Duodenal mucosa (tissue), 2 donors: Measurements from ENCODE around the gene SH3BGRL3.

Experiments used
- H3K27ac ChIP-seq: one replicate; pipeline ENCODE4 v1.7.0; 2013; ENCODE audit warnings: low read depth, low read length
- H3K27me3 ChIP-seq, 2 donors: one replicate each; pipeline ENCODE4 v1.7.0; 2013; ENCODE audit warnings: low read length in 2 of 2, control low read depth in 1 of 2; ENCODE audit not compliant: insufficient read depth in 2 of 2, control insufficient read depth in 1 of 2
- H3K36me3 ChIP-seq, 2 donors: one replicate each; pipeline ENCODE4 v1.7.0; 2013; ENCODE audit warnings: low read length in 2 of 2, control low read depth in 1 of 2; ENCODE audit not compliant: insufficient read depth in 2 of 2, control insufficient read depth in 1 of 2
- H3K4me1 ChIP-seq, 2 donors: one replicate each; pipeline ENCODE4 v1.7.0; 2013; ENCODE audit warnings: low read length in 2 of 2, control low read depth in 1 of 2; ENCODE audit not compliant: insufficient read depth in 2 of 2, control insufficient read depth in 1 of 2
- H3K4me3 ChIP-seq, 2 donors: one replicate each; pipeline ENCODE4 v1.7.0; 2013; ENCODE audit warnings: low read length in 2 of 2, low read depth in 1 of 2
- H3K9ac ChIP-seq, 2 donors: one replicate each; pipeline ENCODE4 v1.7.0; 2013; ENCODE audit warnings: low read length in 2 of 2, low read depth in 1 of 2
- H3K9me3 ChIP-seq, 2 donors: one replicate each; pipeline ENCODE4 v1.7.0; 2013; ENCODE audit warnings: low read length in 2 of 2, control low read depth in 1 of 2; ENCODE audit not compliant: control insufficient read depth in 1 of 2

SH3BGRL3 gene

DNA sequence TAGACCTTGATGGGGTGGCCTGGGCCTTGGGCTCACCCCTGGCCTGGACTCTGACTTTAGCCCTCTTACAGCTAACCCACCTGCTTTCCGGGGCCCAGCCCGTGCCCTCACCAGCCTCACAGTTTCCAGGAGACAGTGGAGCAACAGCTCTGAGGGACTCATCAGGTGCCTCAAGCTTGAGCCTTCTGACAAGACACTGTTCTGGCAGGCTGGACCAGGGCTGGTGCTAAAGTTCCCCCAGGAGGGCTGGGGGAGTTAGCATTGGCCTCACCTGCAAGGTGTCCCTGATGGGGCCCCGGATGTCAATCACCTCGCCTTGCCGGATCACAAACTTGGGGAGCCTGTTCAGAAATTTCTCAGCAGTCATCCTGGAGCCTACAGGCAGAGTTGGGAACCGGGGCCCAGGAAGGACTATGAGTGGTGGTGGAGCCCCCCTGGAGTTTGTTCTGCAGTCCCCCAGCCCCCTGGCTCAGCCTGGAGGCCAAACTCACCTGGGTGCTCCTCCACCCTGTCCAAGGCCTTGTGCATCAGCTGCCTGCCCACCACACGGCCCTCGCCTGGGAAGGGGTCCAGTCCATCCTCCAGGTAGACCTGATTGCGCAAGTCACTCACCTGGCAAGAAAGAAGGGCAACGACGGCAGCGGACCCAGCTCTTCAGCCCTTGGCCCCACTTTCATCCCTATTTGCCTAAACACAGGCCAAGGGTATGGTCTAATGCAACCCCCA, 4.1 kb downstream of the SH3BGRL3 start:
- Histone ChIP-seq H3K4me3 (peak overlapping the region in 1 of 2 donors; percentile 13), H3K36me3 (peaks cover 0 to 9% of the 10 kb centered on the region in 2 donors), H3K27ac (no peak overlapping the region), H3K27me3 (no peaks in the 10 kb centered on the region), H3K9ac (peak overlapping the region; percentile 32 to 34), H3K4me1 (peaks cover 43 to 65% of the 10 kb centered on the region in 2 donors), H3K9me3 (no peaks in the 10 kb centered on the region)

GRCh38 chr1:26284597-26285347, 4.9 kb downstream of the SH3BGRL3 start:
- Histone ChIP-seq H3K9ac (peak overlapping the region in 1 of 2 donors; percentile 41), H3K4me3 (peak overlapping the region in 1 of 2 donors; percentile 13), H3K36me3 (peaks cover 0 to 9% of the 10 kb centered on the region in 2 donors), H3K4me1 (peaks cover 43 to 66% of the 10 kb centered on the region in 2 donors), H3K27me3 (no peaks in the 10 kb centered on the region), H3K9me3 (no peaks in the 10 kb centered on the region), H3K27ac (no peak overlapping the region)

- Histone ChIP-seq H3K4me3 (no peak overlapping the region), H3K27ac (no peak overlapping the region), H3K27me3 (no peaks in the 10 kb centered on the region), H3K36me3 (peaks cover 0 to 9% of the 10 kb centered on the region in 2 donors), H3K9ac (peak overlapping the region in 1 of 2 donors; percentile 41), H3K4me1 (peaks cover 50 to 71% of the 10 kb centered on the region in 2 donors), H3K9me3 (no peaks in the 10 kb centered on the region)
These were observed 5.6 kb downstream of the SH3BGRL3 start for GRCh38 chr1:26285366-26286063.

DNA sequence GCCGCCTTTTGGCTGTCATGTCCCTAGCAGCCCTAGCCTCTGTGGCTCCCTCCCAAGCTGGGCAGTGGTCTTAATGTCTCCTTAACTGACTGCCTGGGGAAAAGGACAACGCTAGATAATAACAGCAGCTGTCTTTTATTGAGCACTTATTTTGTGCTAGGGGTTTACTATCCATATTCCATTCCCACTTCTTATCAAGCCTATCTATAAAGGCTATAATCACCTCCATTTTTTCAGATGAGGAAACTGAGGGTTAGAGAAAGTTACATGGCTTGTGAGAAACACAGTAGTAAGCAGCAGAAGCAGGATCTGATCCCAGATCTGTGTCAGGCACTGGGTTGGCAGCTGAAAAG, 6.2 kb downstream of the SH3BGRL3 start:
- H3K27ac ChIP-seq = no peak overlapping the region

GRCh38 chr1:26287033-26287711, 7.3 kb downstream of the SH3BGRL3 start:
- H3K27ac ChIP-seq = no peak overlapping the region

More for the DNA sequence above, 6.2 kb downstream of the SH3BGRL3 start:
- H3K27me3 ChIP-seq = no peaks in the 10 kb centered on the region
- H3K36me3 ChIP-seq = peaks cover 0 to 9% of the 10 kb centered on the region in 2 donors
- no peak overlapping the region for H3K4me3 ChIP-seq
- H3K9me3 ChIP-seq = no peaks in the 10 kb centered on the region
- H3K4me1 ChIP-seq = peaks cover 46 to 71% of the 10 kb centered on the region in 2 donors
- H3K9ac ChIP-seq = no peak overlapping the region

DNA sequence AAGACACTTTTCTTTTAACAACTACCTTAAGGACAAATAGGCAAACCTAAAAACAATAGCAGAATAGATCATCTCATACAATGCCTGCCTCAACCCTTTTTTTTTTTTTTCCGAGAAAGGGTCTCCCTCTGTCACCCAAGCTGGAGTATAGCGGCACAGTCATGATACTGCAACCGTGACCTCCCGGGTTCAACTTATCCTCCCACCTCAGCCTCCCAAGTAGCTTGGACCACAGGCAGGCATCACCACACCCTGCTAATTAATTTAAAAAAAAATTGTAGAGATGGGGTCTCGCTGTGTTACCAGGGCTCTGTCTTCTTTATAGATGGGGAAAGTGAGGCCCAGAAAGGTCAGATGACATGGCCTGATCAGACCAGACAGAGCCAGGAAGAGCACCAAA, 7.9 kb downstream of the SH3BGRL3 start:
- Histone ChIP-seq H3K9me3 (no peaks in the 10 kb centered on the region), H3K27me3 (no peaks in the 10 kb centered on the region), H3K36me3 (no peaks in the 10 kb centered on the region), H3K4me3 (no peak overlapping the region), H3K9ac (no peak overlapping the region), H3K4me1 (peaks cover 44 to 66% of the 10 kb centered on the region in 2 donors), H3K27ac (no peak overlapping the region)

More at GRCh38 chr1:26287033-26287711, 7.3 kb downstream of the SH3BGRL3 start:
- Histone ChIP-seq H3K36me3 (peaks cover 0 to 3% of the 10 kb centered on the region in 2 donors), H3K9ac (peak overlapping the region in 1 of 2 donors; percentile 45), H3K27me3 (no peaks in the 10 kb centered on the region), H3K4me3 (no peak overlapping the region), H3K9me3 (no peaks in the 10 kb centered on the region), H3K4me1 (peaks cover 44 to 66% of the 10 kb centered on the region in 2 donors)

DNA sequence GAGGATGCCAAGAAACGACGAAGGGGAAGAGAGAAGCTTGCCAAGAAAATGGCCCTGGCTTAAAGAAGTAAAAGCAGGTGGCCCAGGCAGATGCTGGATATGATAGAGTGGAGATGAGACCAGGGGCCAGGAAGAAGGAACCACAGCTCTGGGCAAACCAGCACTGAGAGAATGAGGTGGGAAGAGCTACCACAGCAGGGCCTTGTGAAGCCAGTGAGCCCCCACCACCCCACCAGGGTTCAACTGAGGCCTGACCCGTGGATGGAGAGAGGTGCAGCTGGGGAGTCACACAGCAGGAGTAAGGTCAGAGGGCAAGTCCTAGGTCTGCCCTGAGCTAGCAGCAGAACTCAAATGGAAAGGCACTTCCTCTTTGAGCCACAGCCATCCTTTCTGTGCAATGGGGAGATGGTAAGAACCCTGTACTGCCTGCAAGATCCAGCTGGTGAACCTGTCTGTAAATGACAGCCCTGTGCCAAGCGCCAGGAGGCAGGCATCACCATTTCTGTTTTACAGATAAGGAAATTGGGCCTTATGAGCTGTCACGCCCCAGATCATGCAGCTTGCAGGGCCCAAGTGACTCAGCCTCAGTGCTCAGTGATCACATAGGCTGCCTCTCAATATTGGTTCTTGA, 8.5 kb downstream of the SH3BGRL3 start:
- Histone ChIP-seq H3K27ac (peak overlapping the region; percentile 46), H3K36me3 (no peaks in the 10 kb centered on the region)

DNA sequence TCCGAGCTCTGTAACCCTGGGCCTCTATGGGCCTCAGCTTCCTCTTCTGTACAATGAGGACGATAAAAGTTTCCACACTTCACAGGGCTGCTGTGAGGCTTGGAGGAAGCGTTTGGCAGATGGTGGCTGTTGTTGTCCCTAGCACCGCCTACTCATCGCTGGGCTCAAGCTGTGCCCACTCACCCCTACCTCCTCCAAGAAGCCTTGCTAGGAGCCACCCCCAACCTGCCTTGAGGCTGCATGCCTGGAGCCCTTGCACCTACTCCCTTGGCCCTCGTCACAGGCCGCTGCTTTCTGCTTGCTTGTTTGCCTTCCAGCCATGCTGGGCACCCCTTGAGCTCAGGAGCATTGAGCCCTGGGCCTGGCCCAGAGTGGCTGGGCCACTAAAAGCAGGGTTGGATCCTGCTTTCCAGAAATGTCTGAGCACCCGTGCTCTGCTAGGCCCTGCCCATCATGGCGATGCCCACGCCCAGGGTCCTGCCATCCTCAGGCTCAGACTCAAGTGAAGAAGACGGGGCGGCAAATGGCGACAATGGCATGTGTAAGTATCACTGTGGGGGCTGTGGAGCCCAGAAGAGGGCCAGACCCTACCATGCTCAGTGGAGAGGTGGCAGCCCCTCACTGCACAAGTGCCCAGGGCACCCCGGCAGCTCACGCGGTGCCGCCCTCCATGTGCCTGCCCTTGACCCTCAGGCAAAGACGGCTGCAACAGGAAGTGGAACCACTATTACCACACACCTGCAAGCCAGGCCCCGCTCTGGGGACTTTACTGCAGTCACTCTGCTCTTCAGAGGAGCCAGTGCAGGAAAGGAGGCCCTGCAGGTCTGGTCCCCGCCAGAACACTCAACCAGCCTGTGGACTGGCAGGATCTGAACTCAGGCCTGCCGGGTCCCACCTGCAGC, 9.5 kb downstream of the SH3BGRL3 start:
- Histone ChIP-seq H3K27me3 (no peaks in the 10 kb centered on the region), H3K36me3 (no peaks in the 10 kb centered on the region), H3K4me3 (no peak overlapping the region), H3K27ac (peak overlapping the region; percentile 43), H3K4me1 (peaks cover 41 to 62% of the 10 kb centered on the region in 2 donors), H3K9me3 (no peaks in the 10 kb centered on the region), H3K9ac (no peak overlapping the region)

More for the DNA sequence above, 8.5 kb downstream of the SH3BGRL3 start:
- H3K27me3 ChIP-seq = no peaks in the 10 kb centered on the region
- peaks cover 44 to 66% of the 10 kb centered on the region in 2 donors for H3K4me1 ChIP-seq
- no peaks in the 10 kb centered on the region for H3K9me3 ChIP-seq
- H3K9ac ChIP-seq = peak overlapping the region in 1 of 2 donors; percentile 40
- H3K4me3 ChIP-seq = no peak overlapping the region
